GM19099 (cell line): ENCODE measurements around the gene GPR34.

Experiments used
- POLR2A ChIP-seq: IDR thresholded peaks from 3 replicates; pipeline ENCODE4 v1.6.1; 2011; ENCODE audit warnings: low read depth; ENCODE audit not compliant: insufficient read length; ENCODE audit errors: extremely low read depth

GPR34 gene

DNA sequence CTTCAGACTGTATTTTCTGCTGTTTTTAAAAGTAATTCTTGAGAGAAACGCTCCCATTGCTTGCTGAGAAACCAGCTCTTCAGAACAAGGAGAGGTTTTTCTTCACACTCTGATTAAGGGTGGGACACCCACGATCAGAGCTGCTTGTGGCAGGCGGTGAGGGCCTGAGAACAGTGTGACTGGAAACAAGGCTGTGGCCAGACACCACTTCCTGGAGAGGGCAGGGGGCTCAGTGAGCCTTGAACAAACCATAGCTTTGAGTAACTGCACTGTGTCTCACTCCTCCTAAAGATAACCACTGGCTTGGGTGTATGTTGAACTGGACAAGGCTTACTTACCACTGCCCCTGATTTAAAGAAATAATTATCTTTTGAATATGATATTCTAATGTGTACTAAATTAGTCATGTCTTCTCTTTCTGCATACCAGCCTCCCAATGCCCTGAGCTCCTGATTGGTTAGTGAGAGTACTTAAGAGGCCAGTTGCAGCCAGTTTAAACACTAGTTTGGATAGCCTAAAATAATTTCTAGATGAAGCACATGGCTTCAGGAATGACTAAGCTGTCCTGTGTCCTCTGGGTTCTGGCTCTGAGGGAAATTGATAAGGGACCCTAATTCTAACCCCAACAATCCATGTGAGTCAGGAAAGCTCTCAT lies 31.5 kb downstream of the GPR34 start:
- TF ChIP-seq POLR2A = no peak

GRCh38 chrX:41721590-41721989 lies 32.8 kb downstream of the GPR34 start:
- TF ChIP-seq POLR2A = no peak

DNA sequence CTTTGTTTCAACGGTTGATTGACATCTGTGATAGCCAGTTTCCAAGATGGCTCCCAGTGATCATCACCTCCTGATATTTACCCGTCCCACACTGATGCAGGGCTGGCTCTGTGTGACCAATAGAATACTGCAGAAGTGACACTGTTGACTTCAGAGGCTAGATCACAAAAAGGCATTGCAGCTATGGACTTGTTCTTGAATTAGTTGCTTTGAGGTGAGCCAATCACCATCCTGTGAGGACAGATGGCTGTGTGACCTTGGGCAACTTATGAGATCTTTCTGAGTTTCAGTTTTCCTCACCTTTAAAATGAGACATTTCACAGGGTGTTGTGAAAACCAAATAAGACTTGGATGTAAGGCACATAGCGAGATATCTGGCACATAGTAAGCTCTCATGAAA lies 33.4 kb downstream of the GPR34 start:
- no peak for TF ChIP-seq POLR2A

- TF ChIP-seq POLR2A = no peak
Observed at GRCh38 chrX:41722816-41723618, 34.2 kb downstream of the GPR34 start.

DNA sequence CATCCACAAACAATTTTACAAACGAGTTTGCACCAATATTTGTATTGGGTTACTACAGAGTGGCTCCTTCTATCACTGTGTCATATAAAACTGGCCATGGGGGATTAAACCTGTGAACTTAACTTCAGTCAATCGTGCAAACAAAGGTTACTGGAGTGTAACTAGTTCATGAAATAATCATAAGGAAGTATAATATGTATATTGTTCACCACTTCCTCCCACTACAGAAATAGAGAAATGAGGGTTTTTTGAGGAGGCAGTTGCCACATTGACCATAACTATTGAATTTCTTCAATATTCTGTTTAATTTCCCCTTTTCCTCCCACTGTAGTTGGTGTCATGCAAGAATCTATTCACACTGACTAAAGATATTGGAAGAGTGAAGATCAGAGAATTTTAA lies 35.1 kb downstream of the GPR34 start, which contains the start of gene GPR82:
GPR82 (plus strand) TSS at position 356 of the 400 bp plus-strand sequence. CDS start 2,846 bp downstream, outside the sequence.
- no peak for TF ChIP-seq POLR2A

GRCh38 chrX:41728125-41728524 lies 39.4 kb downstream of the GPR34 start:
- no peak for TF ChIP-seq POLR2A

DNA sequence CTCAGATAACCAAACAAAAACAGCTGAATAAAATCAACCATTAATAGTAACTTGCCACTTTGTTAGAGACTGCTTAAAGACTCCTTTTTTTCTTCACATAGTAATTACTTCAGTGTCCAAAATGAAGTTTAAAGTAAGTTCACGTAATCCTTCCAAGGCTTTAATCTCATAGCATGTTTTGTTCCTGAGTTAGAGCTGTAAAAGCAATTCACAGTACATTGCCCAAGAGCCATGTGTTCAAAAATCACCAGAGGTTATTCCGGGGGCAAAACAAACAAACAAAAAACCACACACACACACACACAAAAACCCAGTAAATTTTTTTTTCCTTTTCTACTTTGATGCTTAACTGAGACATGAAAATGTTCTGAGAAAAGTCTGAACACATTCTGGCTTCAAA lies 41.3 kb downstream of the GPR34 start:
- no peak for TF ChIP-seq POLR2A

- TF ChIP-seq POLR2A = no peak
Observed at GRCh38 chrX:41732260-41732659, 43.5 kb downstream of the GPR34 start.

GRCh38 chrX:41733939-41734338 lies 45.2 kb downstream of the GPR34 start:
- TF ChIP-seq POLR2A = no peak

- TF ChIP-seq POLR2A = no peak
Observed at GRCh38 chrX:41734530-41734929, 45.8 kb downstream of the GPR34 start.

- TF ChIP-seq POLR2A = no peak
Observed at GRCh38 chrX:41737065-41737464, 48.3 kb downstream of the GPR34 start.

DNA sequence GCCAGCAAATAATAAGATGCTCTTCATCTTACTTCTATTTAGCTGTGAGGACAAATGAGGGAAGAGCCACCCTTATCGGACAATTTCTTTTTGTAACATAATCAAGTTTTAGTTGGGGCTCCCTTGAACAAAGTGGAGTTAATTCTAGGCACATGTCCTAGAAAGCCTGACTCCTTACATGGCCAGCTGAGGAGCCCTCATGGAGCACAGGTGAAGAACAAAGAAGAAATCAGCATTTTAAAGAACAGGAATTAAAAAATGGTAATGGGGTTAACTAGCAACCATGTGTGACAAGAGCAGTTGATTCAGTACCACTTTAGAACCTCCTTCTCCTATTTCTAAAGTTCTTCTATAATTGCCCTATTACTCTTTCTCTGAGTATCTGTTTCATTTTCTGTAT lies 51.1 kb downstream of the GPR34 start:
- no peak for TF ChIP-seq POLR2A
